ENCODE data around the gene SCYL1.

Gene SCYL1

GRCh38 chr11:65586676-65587075, 61.8 kb downstream of the SCYL1 start:
- no peak for DNase-seq
